GM21360 (cell line): ENCODE measurements around the gene SPATA32.
"Not testable (repeated sequence)": the region's sequence is repeated elsewhere in the genome, so short reads cannot be mapped to it uniquely, and the experiment has no call there.

ENCODE experiments used
- ATAC-seq: cut with Tn5 transposase; IDR thresholded peaks from one replicate; pipeline ENCODE4 v1.9.1; 2021; ENCODE audit warnings: mild to moderate bottlenecking, moderate library complexity; ENCODE audit not compliant: unreplicated experiment

SPATA32 gene

DNA sequence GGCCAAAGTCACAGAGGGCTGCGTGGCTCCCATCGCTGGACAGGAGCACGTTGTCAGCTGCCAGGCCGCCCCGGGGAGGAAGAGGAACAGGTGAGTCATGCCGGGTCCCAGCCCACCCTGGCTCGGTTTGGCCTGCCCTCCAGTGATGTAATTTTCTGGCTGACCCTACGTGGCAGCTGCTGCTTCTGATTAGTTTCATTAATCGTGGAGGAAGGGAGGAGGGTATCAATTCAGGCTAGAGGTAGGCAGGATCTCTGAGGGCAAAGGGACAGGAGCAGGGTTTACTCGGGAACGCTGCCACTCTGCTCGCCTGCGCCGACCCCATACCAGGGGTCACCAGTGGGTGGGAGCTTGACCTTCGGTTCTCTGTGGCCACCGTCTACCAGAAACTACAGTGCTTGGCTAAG lies 11.7 kb upstream of the SPATA32 start:
- ATAC-seq: no peak

DNA sequence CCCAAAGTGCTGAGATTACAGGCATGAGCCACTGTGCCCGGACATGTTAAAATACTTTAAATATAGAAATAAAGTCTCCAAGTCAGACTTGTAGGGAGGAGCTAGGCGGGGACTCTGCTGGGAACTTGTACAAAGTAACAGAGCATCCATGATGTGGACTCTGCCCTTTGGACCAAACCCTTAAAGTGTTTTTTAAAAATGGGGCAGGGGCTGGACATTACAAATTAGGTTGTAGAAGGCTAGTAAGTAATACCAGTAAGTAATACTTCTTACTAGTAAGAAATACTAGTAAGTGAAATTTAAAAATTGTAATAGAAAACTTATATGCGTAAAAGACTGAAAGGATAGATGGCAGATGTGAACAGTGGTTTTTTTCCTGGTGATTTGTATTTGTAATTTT lies 9.7 kb upstream of the SPATA32 start:
- ATAC-seq: no peak

GRCh38 chr17:45270828-45271418 lies 9.0 kb upstream of the SPATA32 start:
- ATAC-seq: no peak

GRCh38 chr17:45269912-45270311 lies 8.0 kb upstream of the SPATA32 start:
- no peak for ATAC-seq

DNA sequence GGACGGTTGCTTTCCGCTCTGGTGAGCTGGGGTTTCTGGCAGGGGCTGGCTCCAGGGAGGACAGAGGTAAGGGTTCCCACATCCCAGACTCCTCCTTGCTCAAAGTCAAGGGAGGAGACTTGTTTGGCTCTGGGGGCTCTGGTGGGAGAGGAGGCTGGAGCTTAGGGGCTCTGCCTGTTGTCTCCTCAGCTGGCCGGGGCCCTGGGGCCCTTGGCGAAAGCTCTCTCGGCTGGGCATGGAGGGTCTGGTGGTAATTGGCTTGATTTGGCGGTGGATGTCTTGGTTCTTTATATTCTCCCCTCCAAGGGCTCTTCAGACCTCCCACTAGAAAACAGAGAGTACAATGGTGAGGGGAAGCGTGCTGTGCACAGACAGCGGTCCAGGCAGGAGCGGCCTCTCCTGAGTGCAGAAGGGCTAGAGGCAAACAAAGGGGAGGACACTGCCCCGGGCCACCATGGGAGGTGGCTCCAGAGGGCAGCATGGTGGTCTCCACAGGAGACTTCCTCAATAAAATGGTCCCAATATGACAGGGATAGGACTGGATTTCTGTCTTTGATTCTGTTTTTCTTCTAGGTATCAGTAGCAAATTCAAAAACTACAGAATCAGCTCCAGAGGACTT lies 5.7 kb upstream of the SPATA32 start:
- ATAC-seq: no peak

- no peak for ATAC-seq
Observed at GRCh38 chr17:45266372-45266926, 4.6 kb upstream of the SPATA32 start.

DNA sequence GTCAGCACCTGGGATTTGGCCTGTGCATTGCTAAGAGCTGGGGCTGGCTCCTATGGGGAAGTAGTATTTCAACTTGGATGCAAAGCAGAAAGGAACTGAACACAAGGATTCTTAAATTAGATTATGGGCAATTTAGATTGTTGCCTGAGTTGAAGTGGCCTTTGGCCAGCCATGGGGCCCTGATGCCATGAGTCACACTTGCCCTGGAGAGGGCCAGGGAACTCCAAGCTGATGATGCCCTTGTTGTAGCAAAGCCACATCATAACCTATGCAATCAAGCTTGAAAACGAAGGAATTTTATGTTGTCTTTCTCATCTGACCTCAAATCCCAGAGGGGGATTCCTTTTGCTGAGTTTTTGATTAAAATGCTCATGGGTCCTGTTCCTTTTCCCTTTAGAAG lies 3.9 kb upstream of the SPATA32 start:
- ATAC-seq: no peak

DNA sequence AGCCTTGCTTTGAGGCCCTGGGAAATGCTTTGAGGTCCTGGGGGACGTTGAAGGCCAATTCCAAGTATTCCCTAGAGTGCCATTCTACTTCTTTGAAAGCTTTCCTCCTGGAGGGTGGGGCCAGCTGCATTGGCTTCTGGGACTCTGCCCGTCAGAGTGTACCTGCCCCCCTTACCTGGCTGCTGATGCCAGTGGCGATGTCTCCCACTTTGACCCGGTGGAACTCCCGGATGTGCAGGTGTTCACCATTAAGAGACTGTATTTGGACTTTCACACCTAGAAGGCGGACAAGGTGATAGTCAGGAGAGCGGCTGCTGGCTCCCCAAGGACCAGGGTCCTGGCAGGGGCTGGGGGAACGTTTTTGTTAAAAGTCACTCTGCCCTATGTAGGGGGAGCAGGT lies 3.1 kb upstream of the SPATA32 start:
- ATAC-seq: no peak

GRCh38 chr17:45264430-45264829 lies 2.5 kb upstream of the SPATA32 start:
- no peak for ATAC-seq

DNA sequence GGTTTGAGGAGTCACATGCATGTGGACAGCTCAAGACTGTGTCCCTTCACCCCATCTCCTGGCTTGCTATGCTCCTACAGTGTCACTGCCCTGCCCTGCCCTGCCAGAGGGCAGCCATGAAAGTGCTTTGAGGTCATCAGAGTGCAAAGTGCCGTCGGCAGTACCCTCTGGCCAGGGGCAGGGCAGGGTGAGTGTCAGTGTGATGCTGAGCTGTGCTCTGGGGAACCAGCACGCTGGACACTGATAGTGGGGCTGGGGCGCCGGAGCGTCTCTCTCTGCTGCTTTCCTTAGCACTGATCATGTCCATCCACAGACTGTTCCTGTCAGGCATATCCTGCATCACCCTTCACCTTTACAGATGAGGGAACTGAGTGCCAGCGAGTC lies 1.6 kb upstream of the SPATA32 start:
- ATAC-seq: no peak

DNA sequence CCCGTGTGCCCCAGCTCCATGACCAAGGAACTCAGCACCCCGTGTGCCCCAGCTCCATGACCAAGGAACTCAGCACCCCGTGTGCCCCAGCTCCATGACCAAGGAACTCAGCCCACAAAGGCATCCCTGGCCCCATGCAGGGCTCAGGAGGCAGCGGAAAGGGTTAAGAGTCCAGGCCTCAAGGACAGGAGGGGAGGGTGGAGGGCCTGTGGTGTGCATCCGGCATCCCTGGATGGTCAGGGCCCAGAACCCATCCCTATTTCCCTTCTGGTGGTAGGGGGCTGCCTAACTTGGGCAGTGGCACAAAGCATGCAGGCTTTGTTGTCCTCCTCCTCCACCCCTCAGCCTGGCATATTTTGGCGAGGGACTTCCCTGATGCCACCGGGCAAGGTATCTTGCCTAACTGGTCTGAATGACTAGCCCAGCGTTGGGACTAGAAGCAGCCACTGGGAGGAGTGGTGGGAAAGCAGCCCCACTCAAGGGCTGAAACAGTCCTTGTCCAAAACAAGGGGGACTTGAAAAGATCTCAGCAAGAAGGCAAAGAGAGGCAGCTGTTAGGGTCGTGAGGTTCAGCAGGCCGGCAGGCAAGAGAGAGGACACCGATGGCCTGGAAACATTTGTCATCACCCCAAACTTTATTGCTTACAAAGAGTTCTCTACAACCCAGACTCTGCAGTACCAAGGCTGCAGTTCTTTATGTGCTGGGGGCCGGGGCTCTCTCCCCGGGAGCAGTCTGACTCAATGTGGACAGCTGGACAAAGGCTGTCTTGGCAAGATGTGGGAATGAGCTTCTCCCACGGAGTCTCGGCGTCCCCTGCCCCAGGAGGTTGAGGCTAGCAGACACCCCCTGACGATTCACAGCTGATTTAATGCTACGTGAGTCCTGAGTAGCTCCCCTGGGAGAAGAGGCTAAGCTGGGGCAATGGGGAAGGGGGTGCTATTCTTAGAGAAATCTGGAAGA lies 902 bp upstream of the SPATA32 start:
- ATAC-seq: no peak

- no peak for ATAC-seq
Observed at GRCh38 chr17:45260204-45260783, 1.6 kb downstream of the SPATA32 start.

GRCh38 chr17:45258981-45259380 lies 2.9 kb downstream of the SPATA32 start:
- no peak for ATAC-seq

- no peak for ATAC-seq
Observed at GRCh38 chr17:45257115-45257514, 4.8 kb downstream of the SPATA32 start.

DNA sequence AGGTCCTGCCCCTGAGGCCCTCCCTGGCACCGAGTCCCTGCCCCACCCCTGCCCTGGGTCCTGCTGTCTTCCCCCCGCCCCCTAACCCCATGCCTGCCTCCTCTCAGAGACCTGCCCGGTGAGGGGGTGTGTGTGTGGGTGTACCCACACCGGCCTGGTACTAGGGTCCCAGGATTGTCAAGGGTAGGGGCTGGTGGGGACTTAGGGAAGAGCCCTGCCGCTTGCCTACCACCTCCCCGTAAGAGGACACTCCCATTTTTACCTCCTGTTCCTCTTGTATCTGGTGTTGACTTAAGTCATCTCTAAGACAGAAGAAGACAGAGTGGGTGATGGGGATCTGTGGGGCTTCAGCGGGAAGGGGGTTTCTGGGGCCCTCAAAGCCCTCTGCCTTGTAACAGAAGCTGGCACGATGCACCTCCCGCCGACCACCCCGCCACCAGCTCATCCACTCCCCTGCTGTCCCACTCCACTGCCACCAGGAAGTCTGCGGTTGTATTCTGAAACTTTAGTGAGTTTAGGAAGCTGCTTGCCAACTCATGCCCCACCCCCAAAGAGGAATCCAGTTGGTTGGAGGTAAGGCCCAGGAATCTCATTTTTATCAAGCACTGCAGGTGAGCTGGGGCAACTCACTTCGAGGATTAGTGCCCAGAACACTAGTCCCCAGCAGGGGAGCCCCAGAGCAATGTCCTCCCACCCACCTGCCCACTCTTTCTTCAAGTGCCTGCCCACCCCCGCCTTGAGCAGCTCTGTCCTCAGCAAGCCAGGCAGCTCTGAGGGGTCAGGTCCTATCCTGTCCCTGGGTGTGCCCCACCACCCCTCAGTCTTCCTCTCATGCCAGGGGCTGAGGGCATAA lies 5.6 kb downstream of the SPATA32 start:
- ATAC-seq: no peak

DNA sequence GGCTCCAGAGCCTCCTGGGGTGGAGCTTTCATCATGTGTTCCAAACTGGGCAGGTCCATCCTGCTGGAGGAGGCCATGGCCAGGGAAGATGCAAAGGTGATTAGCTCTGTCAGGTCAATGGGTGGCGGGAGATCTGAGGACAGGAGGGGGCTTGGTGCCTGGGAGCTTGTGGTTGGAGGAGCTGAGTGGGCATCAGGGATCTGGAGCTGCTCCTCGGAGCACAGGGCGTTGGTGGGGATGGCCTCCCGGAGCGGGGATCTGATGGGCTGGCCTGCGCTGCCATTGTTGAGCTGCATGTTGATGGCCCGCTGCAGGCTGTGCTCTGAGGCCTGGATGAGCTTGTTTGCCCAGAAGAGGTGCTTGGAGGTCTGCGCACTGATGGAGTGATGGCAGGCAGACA lies 6.5 kb downstream of the SPATA32 start:
- ATAC-seq: no peak

- no peak for ATAC-seq
Observed at GRCh38 chr17:45253879-45254278, 8.0 kb downstream of the SPATA32 start.

- not testable (repeated sequence) for ATAC-seq
Observed at GRCh38 chr17:45253237-45253636, 8.7 kb downstream of the SPATA32 start.

DNA sequence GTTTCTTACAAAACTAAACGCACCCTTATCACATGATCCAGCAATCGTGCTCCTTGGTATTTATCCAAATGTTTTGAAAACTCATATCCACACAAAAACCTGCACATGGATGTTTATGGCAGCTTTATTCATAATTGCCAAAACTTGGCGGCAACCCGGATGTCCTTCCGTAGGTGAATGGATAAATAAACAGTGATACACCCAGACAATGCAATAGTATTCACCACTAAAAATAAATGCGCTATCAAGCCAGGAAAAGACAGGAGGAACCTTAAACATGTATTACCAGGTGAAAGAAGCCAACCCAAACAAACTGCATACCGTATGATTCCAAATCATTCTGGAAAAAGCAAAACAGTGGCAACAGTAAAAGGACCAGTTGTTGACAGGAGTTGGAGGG lies 10.0 kb downstream of the SPATA32 start:
- ATAC-seq: no peak
